Measurements from ENCODE around the gene PTPRS.

- TF ChIP-seq, protein P1, sequence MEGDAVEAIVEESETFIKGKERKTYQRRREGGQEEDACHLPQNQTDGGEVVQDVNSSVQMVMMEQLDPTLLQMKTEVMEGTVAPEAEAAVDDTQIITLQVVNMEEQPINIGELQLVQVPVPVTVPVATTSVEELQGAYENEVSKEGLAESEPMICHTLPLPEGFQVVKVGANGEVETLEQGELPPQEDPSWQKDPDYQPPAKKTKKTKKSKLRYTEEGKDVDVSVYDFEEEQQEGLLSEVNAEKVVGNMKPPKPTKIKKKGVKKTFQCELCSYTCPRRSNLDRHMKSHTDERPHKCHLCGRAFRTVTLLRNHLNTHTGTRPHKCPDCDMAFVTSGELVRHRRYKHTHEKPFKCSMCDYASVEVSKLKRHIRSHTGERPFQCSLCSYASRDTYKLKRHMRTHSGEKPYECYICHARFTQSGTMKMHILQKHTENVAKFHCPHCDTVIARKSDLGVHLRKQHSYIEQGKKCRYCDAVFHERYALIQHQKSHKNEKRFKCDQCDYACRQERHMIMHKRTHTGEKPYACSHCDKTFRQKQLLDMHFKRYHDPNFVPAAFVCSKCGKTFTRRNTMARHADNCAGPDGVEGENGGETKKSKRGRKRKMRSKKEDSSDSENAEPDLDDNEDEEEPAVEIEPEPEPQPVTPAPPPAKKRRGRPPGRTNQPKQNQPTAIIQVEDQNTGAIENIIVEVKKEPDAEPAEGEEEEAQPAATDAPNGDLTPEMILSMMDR (IDR thresholded peaks at IDR 0.05 in 4 of 5, conservative IDR thresholded peaks at IDR 0.05 in 1 of 5) = no peak
- TF ChIP-seq POLR2A (IDR thresholded peaks at IDR 0.05) = no peak
Measured at GRCh38 chr19:5296457-5297271, 43.9 kb downstream of the PTPRS start.
